Measurements from ENCODE around the gene EXOC4. TPM values are rescaled to one million over a fixed set of nuclear protein-coding genes. Genes with fewer than 3 reads are reported as not detected.

EXOC4 gene
- total and polyA plus RNA-seq, 2 of the 8 experiments (the other 6 are each of a cell fraction or from before 2014, with no cell fraction given), result 27.0 to 67.3 TPM

DNA sequence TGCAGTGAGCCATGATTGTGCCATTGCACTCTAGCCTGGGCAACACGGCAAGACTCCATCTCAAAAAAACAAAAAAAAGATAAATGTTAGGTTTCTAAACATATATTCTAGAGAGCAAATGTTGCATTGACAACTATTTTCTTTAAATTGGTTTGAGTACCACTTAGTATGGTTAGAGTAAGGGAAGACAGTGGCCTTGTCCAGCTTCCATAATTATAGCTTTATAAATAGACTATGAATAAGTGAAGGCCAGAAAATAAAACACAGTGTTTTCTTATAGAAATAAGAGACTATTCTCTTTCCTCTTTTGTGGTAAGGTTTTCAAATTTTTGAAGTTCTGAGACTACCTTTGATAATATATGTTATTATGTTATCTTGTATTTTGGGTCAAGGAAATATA lies 50.5 kb downstream of the EXOC4 start:
- FAIRE-seq, result no peak
- POLR2A ChIA-PET (ENCODE audit: partially characterized antibody), result no interaction called here
- TF ChIP-seq SP2 (IDR thresholded peaks at IDR 0.05; ENCODE audit: low read length), result no peak
- no peak for TF ChIP-seq POLR2AphosphoS5 (IDR thresholded peaks at IDR 0.05; ENCODE audit: low read depth, low read length)
- TF ChIP-seq ATF3 (IDR thresholded peaks at IDR 0.05; ENCODE audit: insufficient read depth, low read depth, low read length), result no peak
- TF ChIP-seq SIX5 (IDR thresholded peaks at IDR 0.05; ENCODE audit: low read depth, low read length), result no peak

More for the DNA sequence above, 50.5 kb downstream of the EXOC4 start:
- CTCF ChIA-PET (ENCODE audit: partially characterized antibody), result no interaction called here
- Histone ChIP-seq H4K8ac (ENCODE audit: extremely low read depth, insufficient read depth, low read length) (no peak overlapping the region), H3K4me1 (replicated peaks in 1 of 4; ENCODE audit: control insufficient read depth in 3 of 4, insufficient read depth in 4 of 4, low read length in 3 of 4) (no peaks in the 10 kb centered on the region), H3K79me2 (ENCODE audit: control insufficient read depth in 1 of 2, insufficient read depth in 2 of 2, low read length in 2 of 2) (0 out of 4 replicates have a peak, but pooled peaks cover 0 to 7% of the 10 kb centered on the region in 2 experiments), H3K79me1 (ENCODE audit: low read depth, low read length) (no peaks in the 10 kb centered on the region), H2BK15ac (ENCODE audit: low read length) (no peak overlapping the region), H2AFZ (ENCODE audit: low read length) (no peak overlapping the region), H3K4ac (replicated peaks; ENCODE audit: insufficient read length, low read depth, low read length) (no peak overlapping the region), H3K18ac (ENCODE audit: extremely low read depth, low read length) (no peak overlapping the region), H3K23ac (ENCODE audit: insufficient read length) (no peak overlapping the region), H3K4me2 (ENCODE audit: insufficient read depth in 1 of 2, low read depth in 2 of 2, low read length in 2 of 2) (no peak overlapping the region), H3K27me3 (replicated peaks in 1 of 4; ENCODE audit: control insufficient read depth in 3 of 4, extremely low read depth in 1 of 4, insufficient read depth in 3 of 4, low read length in 3 of 4) (peaks cover 0 to 1% (median 0%) of the 10 kb centered on the region in 4 experiments; a peak in 1 of 7 replicates), H2BK120ac (replicated peaks; ENCODE audit: low read depth, low read length) (no peak overlapping the region), H4K91ac (replicated peaks; ENCODE audit: insufficient read length, low read length) (no peak overlapping the region), H3K9me3 (ENCODE audit: insufficient read depth in 2 of 2, low read depth in 1 of 2, low read length in 1 of 2) (no peaks in the 10 kb centered on the region), H2BK12ac (ENCODE audit: low read depth, low read length) (no peak overlapping the region), H3K27ac (ENCODE audit: low read depth, low read length) (no peak overlapping the region), H3K56ac (replicated peaks; ENCODE audit: insufficient read length, low read depth, low read length) (no peak overlapping the region), H3K9ac (replicated peaks in 1 of 4; ENCODE audit: extremely low read depth in 1 of 4, low read depth in 3 of 4, low read length in 3 of 4) (no peak overlapping the region), H3K14ac (ENCODE audit: insufficient read length) (no peak overlapping the region), H2AK5ac (ENCODE audit: low read depth, low read length) (no peak overlapping the region), H2BK20ac (ENCODE audit: low read length) (no peak overlapping the region), H2BK5ac (ENCODE audit: low read depth, low read length) (no peak overlapping the region), H3K36me3 (ENCODE audit: control insufficient read depth in 2 of 4, insufficient read depth in 4 of 4, low read length in 3 of 4) (peaks cover 0 to 24% (median 11%) of the 10 kb centered on the region in 4 experiments; a peak in 5 of 8 replicates), H4K20me1 (replicated peaks in 1 of 2; ENCODE audit: control insufficient read depth in 1 of 2, insufficient read depth in 2 of 2, low read length in 2 of 2) (no peaks in the 10 kb centered on the region), H3K23me2 (ENCODE audit: low read depth, low read length) (no peaks in the 10 kb centered on the region), H4K5ac (ENCODE audit: insufficient read length, low read depth, low read length) (no peak overlapping the region), H3K4me3 (ENCODE audit: extremely low read depth in 1 of 4, insufficient read depth in 2 of 4, low read depth in 3 of 4, low read length in 4 of 4) (no peak overlapping the region)
- 93% methylated on average over 1 of the region's 1 CpG; no CpG with 5 or more reads in 1 of the 2 experiments for WGBS, 2 experiments (ENCODE audit: extremely low coverage in 1 of 2, insufficient coverage in 1 of 2, insufficient read length in 1 of 2, insufficient replicate concordance in 2 of 2, low coverage in 1 of 2, low lambda C conversion rate in 2 of 2, missing lambda C conversion rate in 1 of 2)
- DNase-seq (ENCODE audit: low read depth in 1 of 2, low spot score in 2 of 2), result no peak
